DMS79 treated with DMSO at 0.1 percent for 48 hours (cell line): ENCODE measurements around the gene CALM1.
"Not testable (repeated sequence)": the region's sequence is repeated elsewhere in the genome, so short reads cannot be mapped to it uniquely, and the experiment has no call there.

Experiments
- DNase-seq: peaks from one replicate; lab custom pipeline; 2025; lab: John Stamatoyannopoulos, UW

The CALM1 gene

GRCh38 chr14:90383731-90384542 is 12.9 kb upstream of the CALM1 start:
- DNase-seq: peak; percentile 94

GRCh38 chr14:90384543-90384911 is 12.3 kb upstream of the CALM1 start:
- DNase-seq: peak; percentile 75

GRCh38 chr14:90386321-90386720 is 10.5 kb upstream of the CALM1 start:
- DNase-seq: no peak

GRCh38 chr14:90387206-90387760 is 9.5 kb upstream of the CALM1 start:
- no peak for DNase-seq

- no peak for DNase-seq
Observed at GRCh38 chr14:90388437-90388836, 8.4 kb upstream of the CALM1 start.

- DNase-seq: no peak
Observed at GRCh38 chr14:90388982-90389381, 7.8 kb upstream of the CALM1 start.

- DNase-seq: no peak
Observed at GRCh38 chr14:90393966-90394365, 2.9 kb upstream of the CALM1 start.

GRCh38 chr14:90394782-90395181 is 2.0 kb upstream of the CALM1 start:
- not testable (repeated sequence) for DNase-seq

GRCh38 chr14:90397425-90398314 is 841 bp downstream of the CALM1 start:
- peak; percentile 61 for DNase-seq

GRCh38 chr14:90398315-90398839 is 1.5 kb downstream of the CALM1 start:
- DNase-seq: peak; percentile 80

GRCh38 chr14:90398841-90399540 is 2.2 kb downstream of the CALM1 start:
- peak; percentile 76 for DNase-seq

GRCh38 chr14:90399541-90400444 is 3.0 kb downstream of the CALM1 start:
- peak; percentile 98 for DNase-seq

GRCh38 chr14:90400904-90401561 is 4.2 kb downstream of the CALM1 start:
- peak; percentile 38 for DNase-seq

GRCh38 chr14:90402016-90402415 is 5.2 kb downstream of the CALM1 start:
- no peak for DNase-seq

GRCh38 chr14:90403065-90403464 is 6.2 kb downstream of the CALM1 start:
- no peak for DNase-seq

- peak; percentile 69 for DNase-seq
Observed at GRCh38 chr14:90405101-90405500, 8.3 kb downstream of the CALM1 start.

GRCh38 chr14:90405755-90406154 is 8.9 kb downstream of the CALM1 start:
- DNase-seq: peak; percentile 99

- DNase-seq: peak; percentile 85
Observed at GRCh38 chr14:90406384-90406798, 9.6 kb downstream of the CALM1 start.

GRCh38 chr14:90407230-90407629 is 10.4 kb downstream of the CALM1 start:
- no peak for DNase-seq

GRCh38 chr14:90408713-90409112 is 11.9 kb downstream of the CALM1 start:
- DNase-seq: no peak
